Activated CD8-positive, alpha-beta memory T cell treated with anti-CD3 and anti-CD28 coated beads, Interleukin-2, amount 50 U/mL, for 1 hour (primary cell): ENCODE data around the gene SNAI1.

Source experiments
- DNase-seq: peaks from one replicate; pipeline ENCODE4 v3.0.0-alpha.2; 2020; ENCODE audit errors: extremely low read depth

The SNAI1 gene

GRCh38 chr20:50013976-50014375 lies 31.2 kb downstream of the SNAI1 start:
- DNase-seq, result no peak

GRCh38 chr20:50014570-50015562 lies 32.1 kb downstream of the SNAI1 start:
- no peak for DNase-seq

GRCh38 chr20:50015636-50015992 lies 32.8 kb downstream of the SNAI1 start:
- DNase-seq, result no peak

GRCh38 chr20:50015993-50016770 lies 33.4 kb downstream of the SNAI1 start:
- no peak for DNase-seq

- DNase-seq, result no peak
These were observed 34.4 kb downstream of the SNAI1 start for GRCh38 chr20:50017160-50017559.

GRCh38 chr20:50017576-50018248 lies 34.9 kb downstream of the SNAI1 start:
- no peak for DNase-seq

- DNase-seq, result no peak
These were observed 36.9 kb downstream of the SNAI1 start for GRCh38 chr20:50019466-50020256.

GRCh38 chr20:50020288-50020687 lies 37.5 kb downstream of the SNAI1 start:
- DNase-seq, result no peak

GRCh38 chr20:50022676-50023075 lies 39.9 kb downstream of the SNAI1 start:
- no peak for DNase-seq

GRCh38 chr20:50023116-50023805 lies 40.5 kb downstream of the SNAI1 start:
- no peak for DNase-seq

GRCh38 chr20:50026746-50027575 lies 44.2 kb downstream of the SNAI1 start:
- DNase-seq, result no peak

GRCh38 chr20:50027611-50028105 lies 44.9 kb downstream of the SNAI1 start:
- DNase-seq, result no peak

GRCh38 chr20:50029083-50029696 lies 46.4 kb downstream of the SNAI1 start:
- DNase-seq, result no peak

- no peak for DNase-seq
These were observed 47.1 kb downstream of the SNAI1 start for GRCh38 chr20:50029697-50030461.

GRCh38 chr20:50032955-50033666 lies 50.3 kb downstream of the SNAI1 start:
- DNase-seq, result no peak

- no peak for DNase-seq
These were observed 51.9 kb downstream of the SNAI1 start for GRCh38 chr20:50034567-50035180.

- DNase-seq, result no peak
These were observed 53.9 kb downstream of the SNAI1 start for GRCh38 chr20:50036703-50037102.
